H1 (cell line): ENCODE measurements around the gene HSF2. TPM values are rescaled to one million over a fixed set of nuclear protein-coding genes. Genes with fewer than 3 reads are reported as not detected.
A peak's percentile ranks its signal among the peaks of the same experiment; 100 is the strongest.

ENCODE experiments used
- CTCF ChIA-PET: fragments of 300-600 bp; sonication (Branson Sonifier 250); formaldehyde crosslinking; loops from one replicate; lab custom pipeline; 2021; ENCODE audit not compliant: partially characterized antibody; lab: Charles Lee
- POLR2A ChIA-PET: fragments of 300-600 bp; sonication (Branson Sonifier 250); formaldehyde crosslinking; loops from one replicate; lab custom pipeline; 2021; ENCODE audit warnings: inconsistent platforms; ENCODE audit not compliant: partially characterized antibody; lab: Charles Lee
- DNase-seq, 2 experiments: peaks; one replicate each; pipeline versions ENCODE4 v3.0.0 to v3.0.0-alpha.2; 2010 to 2022; ENCODE audit warnings: low spot score in 2 of 2, low read depth in 1 of 2, mixed read lengths in 1 of 2
- FAIRE-seq: peaks from 2 replicates; lab custom pipeline; 2011; peaks lifted over from hg19 to GRCh38; lab: Jason Lieb, UNC
- H2AFZ ChIP-seq: 2 replicates; pipeline ENCODE4 v1.8.1; 2012; ENCODE audit warnings: low read length, inconsistent platforms
- H2AK5ac ChIP-seq: 2 replicates; pipeline ENCODE4 v1.6.1; 2013; ENCODE audit warnings: low read depth, low read length
- H2BK120ac ChIP-seq: replicated peaks from 2 replicates; pipeline ENCODE3; 2013; ENCODE audit warnings: low read depth, low read length, inconsistent platforms
- H2BK12ac ChIP-seq: 2 replicates; pipeline ENCODE4 v1.6.1; 2013; ENCODE audit warnings: low read depth, low read length
- H2BK15ac ChIP-seq: 2 replicates; pipeline ENCODE4 v1.6.1; 2013; ENCODE audit warnings: low read length
- H2BK20ac ChIP-seq: 2 replicates; pipeline ENCODE4 v1.6.1; 2013; ENCODE audit warnings: low read length
- H2BK5ac ChIP-seq: 2 replicates; pipeline ENCODE4 v1.6.1; 2013; ENCODE audit warnings: low read depth, low read length
- H3K14ac ChIP-seq: 2 replicates; pipeline ENCODE4 v1.6.1; 2013; ENCODE audit warnings: inconsistent platforms; ENCODE audit not compliant: insufficient read length
- H3K18ac ChIP-seq: 2 replicates; pipeline ENCODE4 v1.6.1; 2013; ENCODE audit warnings: low read length; ENCODE audit errors: extremely low read depth
- H3K23ac ChIP-seq: 2 replicates; pipeline ENCODE4 v1.6.1; 2013; ENCODE audit warnings: inconsistent platforms; ENCODE audit not compliant: insufficient read length
- H3K23me2 ChIP-seq: 2 replicates; pipeline ENCODE4 v1.6.1; 2013; ENCODE audit warnings: low read depth, low read length
- H3K27ac ChIP-seq: 2 replicates; pipeline ENCODE4 v1.6.1; 2011; ENCODE audit warnings: low read depth, low read length, inconsistent platforms
- H3K27me3 ChIP-seq, 4 experiments: replicated peaks in 1 of 4; 1 replicate in 1 of 4; 2 replicates in 3 of 4; pipeline versions ENCODE4 v1.6.1 to v1.8.1; 2011 to 2013; ENCODE audit warnings: low read length in 3 of 4, mild to moderate bottlenecking in 3 of 4, inconsistent platforms in 2 of 4, mixed read lengths in 2 of 4, moderate library complexity in 1 of 4; ENCODE audit not compliant: control insufficient read depth in 3 of 4, insufficient read depth in 3 of 4; ENCODE audit errors: extremely low read depth in 1 of 4
- H3K36me3 ChIP-seq, 4 experiments: 2 replicates each; pipeline versions ENCODE4 v1.6.1 to v1.8.1; 2011 to 2013; ENCODE audit warnings: mild to moderate bottlenecking in 4 of 4, low read length in 3 of 4, moderate library complexity in 2 of 4, control low read depth in 1 of 4, inconsistent platforms in 1 of 4; ENCODE audit not compliant: insufficient read depth in 4 of 4, control insufficient read depth in 2 of 4
- H3K4ac ChIP-seq: replicated peaks from 2 replicates; pipeline ENCODE3; 2013; ENCODE audit warnings: low read length, low read depth, mixed read lengths, inconsistent platforms; ENCODE audit not compliant: insufficient read length
- H3K4me1 ChIP-seq, 4 experiments: replicated peaks in 1 of 4; 1 replicate in 1 of 4; 2 replicates in 3 of 4; pipeline versions ENCODE4 v1.6.1 to v1.8.1; 2011 to 2013; ENCODE audit warnings: low read length in 3 of 4, inconsistent platforms in 2 of 4, mixed read lengths in 1 of 4; ENCODE audit not compliant: insufficient read depth in 4 of 4, control insufficient read depth in 3 of 4
- H3K4me2 ChIP-seq, 2 experiments: 2 replicates each; pipeline versions ENCODE4 v1.6.1 to v1.8.1; 2011 to 2013; ENCODE audit warnings: low read depth in 2 of 2, low read length in 2 of 2, control low read depth in 1 of 2, inconsistent platforms in 1 of 2, mild to moderate bottlenecking in 1 of 2; ENCODE audit not compliant: insufficient read depth in 1 of 2
- H3K4me3 ChIP-seq, 4 experiments: fragments of 200-600, 300-600 bp in 1 of 4; sonication (generic), shearing (Covaris generic), sonication (Bioruptor Twin) in 1 of 4; 2 replicates each; pipeline versions ENCODE4 v1.5.1 to v1.8.1; 2011 to 2016; ENCODE audit warnings: low read length in 4 of 4, low read depth in 3 of 4, control low read depth in 2 of 4, inconsistent platforms in 2 of 4, mild to moderate bottlenecking in 2 of 4, mixed read lengths in 1 of 4, moderate library complexity in 1 of 4; ENCODE audit not compliant: insufficient read depth in 2 of 4; ENCODE audit errors: extremely low read depth in 1 of 4
- H3K56ac ChIP-seq: replicated peaks from 2 replicates; pipeline ENCODE3; 2013; ENCODE audit warnings: low read depth, mild to moderate bottlenecking, mixed read lengths, low read length, inconsistent platforms; ENCODE audit not compliant: insufficient read length
- H3K79me1 ChIP-seq: 2 replicates; pipeline ENCODE4 v1.6.1; 2013; ENCODE audit warnings: low read depth, low read length, control low read depth
- H3K79me2 ChIP-seq, 2 experiments: 2 replicates each; pipeline versions ENCODE4 v1.6.1 to v1.8.1; 2012 to 2013; ENCODE audit warnings: low read length in 2 of 2, mild to moderate bottlenecking in 2 of 2, inconsistent platforms in 1 of 2; ENCODE audit not compliant: insufficient read depth in 2 of 2, control insufficient read depth in 1 of 2
- H3K9ac ChIP-seq, 4 experiments: replicated peaks in 1 of 4; 1 replicate in 1 of 4; 2 replicates in 3 of 4; pipeline versions ENCODE4 v1.6.1 to v1.8.1; 2011 to 2013; ENCODE audit warnings: low read depth in 3 of 4, low read length in 3 of 4, control low read depth in 2 of 4, mild to moderate bottlenecking in 2 of 4, moderate library complexity in 2 of 4, inconsistent platforms in 1 of 4; ENCODE audit errors: extremely low read depth in 1 of 4
- H3K9me3 ChIP-seq, 2 experiments: 2 replicates each; pipeline versions ENCODE4 v1.6.1 to v1.8.1; 2012 to 2013; ENCODE audit warnings: mild to moderate bottlenecking in 2 of 2, moderate library complexity in 2 of 2, control low read depth in 1 of 2, inconsistent platforms in 1 of 2, low read depth in 1 of 2, low read length in 1 of 2, mixed read lengths in 1 of 2; ENCODE audit not compliant: insufficient read depth in 2 of 2
- H4K20me1 ChIP-seq, 2 experiments: replicated peaks in 1 of 2; 2 replicates each; pipeline versions ENCODE3 to v1.8.1; 2011 to 2013; ENCODE audit warnings: inconsistent platforms in 2 of 2, low read length in 2 of 2, mild to moderate bottlenecking in 1 of 2; ENCODE audit not compliant: insufficient read depth in 2 of 2, control insufficient read depth in 1 of 2
- H4K5ac ChIP-seq: 2 replicates; pipeline ENCODE4 v1.6.1; 2013; ENCODE audit warnings: low read length, low read depth, mixed read lengths, inconsistent platforms; ENCODE audit not compliant: insufficient read length
- H4K8ac ChIP-seq: 2 replicates; pipeline ENCODE4 v1.8.0; 2013; ENCODE audit warnings: mild to moderate bottlenecking, moderate library complexity, low read length, inconsistent platforms; ENCODE audit not compliant: insufficient read depth; ENCODE audit errors: extremely low read depth
- H4K91ac ChIP-seq: replicated peaks from 2 replicates; pipeline ENCODE3; 2013; ENCODE audit warnings: low read length, mixed read lengths, inconsistent platforms; ENCODE audit not compliant: insufficient read length
- BCL11A ChIP-seq, 2 experiments: IDR thresholded peaks; one replicate each; pipeline ENCODE4 v1.6.1; 2011; ENCODE audit warnings: low read depth in 2 of 2, low read length in 2 of 2, mild to moderate bottlenecking in 2 of 2
- WGBS, 2 experiments: shearing (Covaris generic) in 1 of 2; methylation state at CpG; one replicate each; pipeline versions ENCODE4 v1.1.6 to v1.1.7; 2013 to 2015; ENCODE audit warnings: low lambda C conversion rate in 2 of 2, mixed read lengths in 2 of 2, inconsistent platforms in 1 of 2, low coverage in 1 of 2, missing lambda C conversion rate in 1 of 2; ENCODE audit not compliant: insufficient replicate concordance in 2 of 2, insufficient coverage in 1 of 2, insufficient read length in 1 of 2; ENCODE audit errors: extremely low coverage in 1 of 2, missing lambda C conversion rate in 1 of 2; 5-methylcytosine and 5-hydroxymethylcytosine counted together
- polyA plus RNA-seq, 7 experiments: library from polyadenylated mRNA; depleted of rRNA in 3 of 7; stranded (reverse) in 5 of 7; unstranded in 2 of 7; fragments of >200 nt in 5 of 7; fragments of 200-250 nt in 2 of 7; gene quantifications; 1 replicate in 5 of 7; 2 replicates in 1 of 7; 4 replicates in 1 of 7; pipeline versions ENCODE4 v1.2.1 to v1.2.3, GENCODE V29; 2011 to 2013; ENCODE audit warnings: missing spikeins in 2 of 7, mixed read lengths in 2 of 7
- total RNA-seq: library from RNA; stranded (reverse); fragmentation: NEBNext Ultra II Directional; extraction: Animal tissue kit (Norgen Biotek cat#: 25700); gene quantifications from 2 replicates; pipeline ENCODE4 v1.2.1, GENCODE V29; 2021
- TF ChIP-seq, protein P1 (sequence below), 3 experiments: IDR thresholded peaks; 1 replicate in 2 of 3; 2 replicates in 1 of 3; pipeline versions ENCODE4 v1.5.1 to v1.6.1; 2011; ENCODE audit warnings: low read length in 3 of 3, mild to moderate bottlenecking in 3 of 3, inconsistent platforms in 2 of 3, low read depth in 1 of 3, moderate library complexity in 1 of 3; ENCODE audit not compliant: insufficient read depth in 1 of 3; ENCODE audit errors: control extremely low read depth in 1 of 3

The HSF2 gene
- total and polyA plus RNA-seq, 2 of the 8 experiments (the other 6 are each of a cell fraction or from before 2014, with no cell fraction given): 16.3 to 18.3 TPM

DNA sequence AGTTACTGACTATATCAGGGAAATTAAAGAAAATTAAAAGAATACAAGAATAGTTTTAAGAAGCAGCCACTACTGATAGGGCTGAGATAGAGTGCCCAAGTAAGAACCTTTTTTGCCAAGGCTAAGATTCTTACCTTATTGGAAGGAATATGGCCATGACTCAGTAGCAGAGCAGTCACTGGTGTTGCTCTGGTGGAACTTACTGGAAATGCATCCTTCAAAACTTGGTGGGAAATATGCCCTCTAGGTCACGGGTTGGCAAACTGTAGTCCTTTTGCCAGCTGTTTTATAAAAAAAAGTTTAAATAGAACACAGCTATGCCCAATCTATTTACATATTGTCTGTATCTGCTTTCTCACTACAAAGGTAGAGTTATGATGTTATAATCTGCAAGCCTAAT lies 6.0 kb downstream of the HSF2 start:
- DNase-seq (no peak), FAIRE-seq (no peak)
- CTCF ChIA-PET: interaction anchor here (0.6 to 1.5 kb wide), 4 partner anchors 9 to 86 kb away, joined by 3 to 8 read pairs (median 5); no protein-coding TSS in a partner anchor
- H4K91ac ChIP-seq: no peak overlapping the region
- no peak overlapping the region for H2BK20ac ChIP-seq
- H2AFZ ChIP-seq: no peak overlapping the region
- no peak overlapping the region for H2BK5ac ChIP-seq
- no peak overlapping the region for H4K8ac ChIP-seq
- no peak overlapping the region for H3K14ac ChIP-seq
- no peak overlapping the region for H3K23ac ChIP-seq
- no peak overlapping the region for H3K4me3 ChIP-seq
- H3K18ac ChIP-seq: no peak overlapping the region
- peaks cover 0 to 98% of the 10 kb centered on the region in 2 experiments; a peak in 3 of 4 replicates for H3K79me2 ChIP-seq
- H3K4me2 ChIP-seq: no peak overlapping the region
- no peak overlapping the region for H2AK5ac ChIP-seq
- no peaks in the 10 kb centered on the region for H3K23me2 ChIP-seq
- no peaks in the 10 kb centered on the region for H3K27me3 ChIP-seq
- H3K9ac ChIP-seq: no peak overlapping the region
- H3K56ac ChIP-seq: no peak overlapping the region
- H2BK120ac ChIP-seq: no peak overlapping the region
- no peak overlapping the region for H3K4ac ChIP-seq
- H2BK15ac ChIP-seq: no peak overlapping the region
- H2BK12ac ChIP-seq: no peak overlapping the region
- no peaks in the 10 kb centered on the region for H3K9me3 ChIP-seq
- no peaks in the 10 kb centered on the region for H3K36me3 ChIP-seq
- H3K27ac ChIP-seq: no peak overlapping the region
- peaks cover 3% of the 10 kb centered on the region for H3K79me1 ChIP-seq
- peaks cover 10 to 13% of the 10 kb centered on the region in 2 experiments for H4K20me1 ChIP-seq
- 95% methylated on average over 1 of the region's 1 CpG; no CpG with 5 or more reads in 1 of the 2 experiments for WGBS, 2 experiments
- H4K5ac ChIP-seq: no peak overlapping the region
- no peak for TF ChIP-seq BCL11A (IDR thresholded peaks at IDR 0.05; ENCODE audit: low read depth in 2 of 2, low read length in 2 of 2)
- TF ChIP-seq, protein P1, sequence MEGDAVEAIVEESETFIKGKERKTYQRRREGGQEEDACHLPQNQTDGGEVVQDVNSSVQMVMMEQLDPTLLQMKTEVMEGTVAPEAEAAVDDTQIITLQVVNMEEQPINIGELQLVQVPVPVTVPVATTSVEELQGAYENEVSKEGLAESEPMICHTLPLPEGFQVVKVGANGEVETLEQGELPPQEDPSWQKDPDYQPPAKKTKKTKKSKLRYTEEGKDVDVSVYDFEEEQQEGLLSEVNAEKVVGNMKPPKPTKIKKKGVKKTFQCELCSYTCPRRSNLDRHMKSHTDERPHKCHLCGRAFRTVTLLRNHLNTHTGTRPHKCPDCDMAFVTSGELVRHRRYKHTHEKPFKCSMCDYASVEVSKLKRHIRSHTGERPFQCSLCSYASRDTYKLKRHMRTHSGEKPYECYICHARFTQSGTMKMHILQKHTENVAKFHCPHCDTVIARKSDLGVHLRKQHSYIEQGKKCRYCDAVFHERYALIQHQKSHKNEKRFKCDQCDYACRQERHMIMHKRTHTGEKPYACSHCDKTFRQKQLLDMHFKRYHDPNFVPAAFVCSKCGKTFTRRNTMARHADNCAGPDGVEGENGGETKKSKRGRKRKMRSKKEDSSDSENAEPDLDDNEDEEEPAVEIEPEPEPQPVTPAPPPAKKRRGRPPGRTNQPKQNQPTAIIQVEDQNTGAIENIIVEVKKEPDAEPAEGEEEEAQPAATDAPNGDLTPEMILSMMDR (IDR thresholded peaks at IDR 0.05; ENCODE audit: control extremely low read depth in 1 of 3, insufficient read depth in 1 of 3, low read depth in 1 of 3, low read length in 3 of 3): peak in 1 of 3 experiments; percentile 17; a peak in 1 of 4 replicates
- POLR2A ChIA-PET: no interaction called here
- H3K4me1 ChIP-seq: peaks cover 0 to 3% (median 0%) of the 10 kb centered on the region in 4 experiments; a peak in 3 of 7 replicates
